ENCODE measurements around the gene ALPK1. TPM values are rescaled to one million over a fixed set of nuclear protein-coding genes. Genes with fewer than 3 reads are reported as not detected.
"Not testable (repeated sequence)": the region's sequence is repeated elsewhere in the genome, so short reads cannot be mapped to it uniquely, and the experiment has no call there.

Gene ALPK1
- total and polyA plus RNA-seq, 8 donors, result 4.8 to 18.1 (median 6.5) TPM

GRCh38 chr4:112279025-112279881 is 17.9 kb upstream of the ALPK1 start:
- peak in 3 of 4 donors; percentile 28 to 59 (median 39) for ATAC-seq

GRCh38 chr4:112279882-112280315 is 17.3 kb upstream of the ALPK1 start:
- Histone ChIP-seq H3K27me3 (no peaks in the 10 kb centered on the region), H3K36me3 (no peaks in the 10 kb centered on the region), H3K4me3 (no peak overlapping the region), H3K9me3 (no peaks in the 10 kb centered on the region), H3K4me1 (peaks cover 14 to 35% (median 28%) of the 10 kb centered on the region in 3 donors), H3K27ac (peak overlapping the region in 1 of 4 donors; percentile 40)
- FAIRE-seq, result no peak
- TF ChIP-seq CTCF (IDR thresholded peaks at IDR 0.05), result no peak
- 48 to 55% methylated on average over 7 of the region's 7 CpGs for WGBS, 2 donors
- intact Hi-C loops (cut with DNase I), result no loop called here
- no peak for DNase-seq
- peak in 1 of 4 donors; percentile 19 for ATAC-seq

More at GRCh38 chr4:112279025-112279881, 17.9 kb upstream of the ALPK1 start:
- H3K4me3 ChIP-seq, result no peak overlapping the region
- WGBS, 2 donors, result 17 to 33% methylated on average over 10 of the region's 10 CpGs
- DNase-seq, result no peak
- H3K4me1 ChIP-seq, result peaks cover 14 to 35% (median 28%) of the 10 kb centered on the region in 3 donors
- H3K36me3 ChIP-seq, result no peaks in the 10 kb centered on the region
- no peak for TF ChIP-seq CTCF (IDR thresholded peaks at IDR 0.05)
- no peaks in the 10 kb centered on the region for H3K9me3 ChIP-seq
- H3K27me3 ChIP-seq, result no peaks in the 10 kb centered on the region
- H3K27ac ChIP-seq, result peak overlapping the region in 1 of 4 donors; percentile 40
- intact Hi-C loops (cut with DNase I), result no loop called here
- no peak for FAIRE-seq

GRCh38 chr4:112280386-112281056 is 16.6 kb upstream of the ALPK1 start:
- Histone ChIP-seq H3K27ac (no peak overlapping the region), H3K27me3 (no peaks in the 10 kb centered on the region), H3K4me3 (no peak overlapping the region), H3K4me1 (peaks cover 14 to 35% (median 28%) of the 10 kb centered on the region in 3 donors), H3K36me3 (no peaks in the 10 kb centered on the region), H3K9me3 (no peaks in the 10 kb centered on the region)
- TF ChIP-seq CTCF (IDR thresholded peaks at IDR 0.05), result no peak
- intact Hi-C loops (cut with DNase I), result no loop called here
- FAIRE-seq (no peak), ATAC-seq (no peak), DNase-seq (no peak)
- 58 to 67% methylated on average over 5 of the region's 5 CpGs for WGBS, 2 donors

- H3K27ac ChIP-seq; H3K4me3 ChIP-seq; intact Hi-C loops (cut with DNase I); DNase-seq; H3K36me3 ChIP-seq; H3K27me3 ChIP-seq; ATAC-seq; H3K9me3 ChIP-seq; FAIRE-seq: not testable (repeated sequence)
- WGBS, 2 donors, result 68 to 86% methylated on average over 2 of the region's 2 CpGs
- H3K4me1 ChIP-seq, result peaks cover 14 to 30% (median 22%) of the 10 kb centered on the region in 3 donors
These were observed 15.2 kb upstream of the ALPK1 start for GRCh38 chr4:112281895-112282398.

GRCh38 chr4:112282860-112283667 is 14.1 kb upstream of the ALPK1 start:
- DNase-seq, result no peak
- H3K4me3 ChIP-seq, result peak overlapping the region in 2 of 4 donors; percentile 75

More at GRCh38 chr4:112282860-112283667, 14.1 kb upstream of the ALPK1 start:
- intact Hi-C loops (cut with DNase I), result no loop called here
- no peaks in the 10 kb centered on the region for H3K36me3 ChIP-seq
- H3K27ac ChIP-seq, result no peak overlapping the region
- no peak for TF ChIP-seq CTCF (IDR thresholded peaks at IDR 0.05)
- FAIRE-seq, result no peak
- WGBS, 2 donors, result 44 to 46% methylated on average over 4 of the region's 4 CpGs
- peaks cover 5 to 24% (median 12%) of the 10 kb centered on the region in 3 donors for H3K4me1 ChIP-seq
- no peaks in the 10 kb centered on the region for H3K9me3 ChIP-seq
- no peak for ATAC-seq
- H3K27me3 ChIP-seq, result no peaks in the 10 kb centered on the region
